ENCODE data around the gene SLC25A47. TPM values are rescaled to one million over a fixed set of nuclear protein-coding genes. Genes with fewer than 3 reads are reported as not detected.

The SLC25A47 gene
- total RNA-seq, 1 experiment from 2014 or later: 0.13 TPM

DNA sequence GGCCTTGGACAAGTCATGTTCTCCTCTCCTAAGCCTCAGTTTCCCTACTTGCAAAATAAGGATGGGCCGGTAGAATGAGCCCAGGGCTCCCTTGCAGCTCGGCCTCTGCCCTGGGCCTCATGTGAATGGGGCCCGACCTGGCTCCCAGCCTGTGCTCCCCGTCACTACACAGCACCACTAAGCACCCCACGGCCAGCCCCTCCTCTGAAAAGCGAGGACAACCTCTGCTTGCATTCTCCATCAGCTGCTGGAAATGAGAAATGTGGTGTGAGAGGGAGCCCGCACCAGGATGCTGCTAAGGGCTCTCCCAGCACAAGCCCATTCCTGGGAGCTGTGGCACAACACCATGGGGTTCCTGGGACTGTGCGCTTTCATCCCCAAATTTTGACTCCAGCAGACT is 10.2 kb downstream of the SLC25A47 start:
- Histone ChIP-seq H4K91ac (ENCODE audit: insufficient read length, low read depth, low read length) (no peak overlapping the region), H4K5ac (ENCODE audit: insufficient read length, low read depth, low read length) (no peak overlapping the region), H4K20me1 (ENCODE audit: control insufficient read depth, insufficient read depth, insufficient read length) (no peaks in the 10 kb centered on the region), H3T11ph (ENCODE audit: low read length) (no peak overlapping the region), H3K79me2 (ENCODE audit: insufficient read depth, low read length) (no peaks in the 10 kb centered on the region), H2BK5ac (ENCODE audit: insufficient read length, low read length) (no peak overlapping the region), H3K23ac (ENCODE audit: insufficient read length, low read depth, low read length) (no peak overlapping the region), H3K9ac (ENCODE audit: extremely low read depth, insufficient read length, low read length) (no peak overlapping the region), H4K8ac (replicated peaks; ENCODE audit: insufficient read length, low read depth, low read length) (no peak overlapping the region), H2BK15ac (ENCODE audit: low read depth, low read length) (no peak overlapping the region), H2BK12ac (ENCODE audit: insufficient read length, low read depth, low read length) (no peak overlapping the region), H3K4me1 (ENCODE audit: insufficient read depth, low read length) (no peaks in the 10 kb centered on the region), H3K18ac (ENCODE audit: insufficient read length, low read depth, low read length) (no peak overlapping the region), H3K79me1 (ENCODE audit: insufficient read depth, low read depth, low read length, poor library complexity, severe bottlenecking) (no peaks in the 10 kb centered on the region), H3K27me3 (ENCODE audit: insufficient read depth, low read length) (no peaks in the 10 kb centered on the region), H2BK20ac (ENCODE audit: low read depth, low read length, poor library complexity, severe bottlenecking) (no peak overlapping the region), H2AFZ (ENCODE audit: low read length) (no peak overlapping the region), H3K4ac (ENCODE audit: low read depth, low read length) (no peak overlapping the region), H3K14ac (ENCODE audit: insufficient read depth, low read length) (no peak overlapping the region), H3K4me2 (ENCODE audit: insufficient read depth, insufficient read length, low read length) (no peak overlapping the region), H2BK120ac (ENCODE audit: low read depth, low read length, poor library complexity, severe bottlenecking) (no peak overlapping the region), H3K27ac (ENCODE audit: insufficient read length, low read depth, low read length) (no peak overlapping the region), H3K9me3 (ENCODE audit: control insufficient read depth, low read depth, low read length) (no peaks in the 10 kb centered on the region), H3K23me2 (ENCODE audit: insufficient read length, low read depth, low read length, poor library complexity, severe bottlenecking) (no peaks in the 10 kb centered on the region), H3K56ac (ENCODE audit: insufficient read length, low read depth, low read length) (no peak overlapping the region), H2AK5ac (ENCODE audit: insufficient read length, low read length) (no peak overlapping the region)
- 0 out of 4 replicates have a peak, but pooled peaks cover 0 to 3% of the 10 kb centered on the region in 2 experiments for H3K4me1 Mint-ChIP-seq
- TF ChIP-seq, protein P1, sequence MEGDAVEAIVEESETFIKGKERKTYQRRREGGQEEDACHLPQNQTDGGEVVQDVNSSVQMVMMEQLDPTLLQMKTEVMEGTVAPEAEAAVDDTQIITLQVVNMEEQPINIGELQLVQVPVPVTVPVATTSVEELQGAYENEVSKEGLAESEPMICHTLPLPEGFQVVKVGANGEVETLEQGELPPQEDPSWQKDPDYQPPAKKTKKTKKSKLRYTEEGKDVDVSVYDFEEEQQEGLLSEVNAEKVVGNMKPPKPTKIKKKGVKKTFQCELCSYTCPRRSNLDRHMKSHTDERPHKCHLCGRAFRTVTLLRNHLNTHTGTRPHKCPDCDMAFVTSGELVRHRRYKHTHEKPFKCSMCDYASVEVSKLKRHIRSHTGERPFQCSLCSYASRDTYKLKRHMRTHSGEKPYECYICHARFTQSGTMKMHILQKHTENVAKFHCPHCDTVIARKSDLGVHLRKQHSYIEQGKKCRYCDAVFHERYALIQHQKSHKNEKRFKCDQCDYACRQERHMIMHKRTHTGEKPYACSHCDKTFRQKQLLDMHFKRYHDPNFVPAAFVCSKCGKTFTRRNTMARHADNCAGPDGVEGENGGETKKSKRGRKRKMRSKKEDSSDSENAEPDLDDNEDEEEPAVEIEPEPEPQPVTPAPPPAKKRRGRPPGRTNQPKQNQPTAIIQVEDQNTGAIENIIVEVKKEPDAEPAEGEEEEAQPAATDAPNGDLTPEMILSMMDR (conservative IDR thresholded peaks at IDR 0.05): no peak
- H3K27ac Mint-ChIP-seq: no peak overlapping the region; a peak in 1 of 7 replicates
- peaks cover 19 to 37% (median 31%) of the 10 kb centered on the region in 3 experiments; a peak in 6 of 7 replicates for H3K36me3 Mint-ChIP-seq (ENCODE audit: insufficient read depth in 1 of 3, low read depth in 3 of 3)
- H3K27me3 Mint-ChIP-seq (ENCODE audit: low read depth): no peaks in the 10 kb centered on the region
- no peaks in the 10 kb centered on the region for H3K9me3 Mint-ChIP-seq
- no peak for DNase-seq
- no CpG with 5 or more reads among the region's 8 CpGs for WGBS (ENCODE audit: extremely low coverage, insufficient read length, low lambda C conversion rate)
- H3K4me3 Mint-ChIP-seq: no peak overlapping the region
